WTC11 (cell line): ENCODE measurements around the gene TCHP. TPM values are rescaled to one million over a fixed set of nuclear protein-coding genes. Genes with fewer than 3 reads are reported as not detected.

Source experiments
- ATAC-seq: fragments of 200-7000 bp; cut with Tn5 transposase; 2 replicates; pipeline ENCODE4 v1.10.0; 2021; ENCODE audit warnings: mild to moderate bottlenecking, moderate library complexity
- CTCF ChIA-PET: fragments of 300-600 bp; sonication (Branson Sonifier 250); formaldehyde crosslinking; loops from one replicate; lab custom pipeline; 2021; ENCODE audit warnings: antibody characterized with exemption; lab: Charles Lee
- POLR2A ChIA-PET: fragments of 350-600 bp; sonication (Branson Sonifier 250); formaldehyde crosslinking; loops from one replicate; lab custom pipeline; 2021; ENCODE audit warnings: antibody characterized with exemption; lab: Charles Lee
- DNase-seq: peaks from one replicate; pipeline ENCODE4 v3.0.0; 2021; ENCODE audit warnings: low spot score
- H3K27ac Mint-ChIP-seq: 2 replicates; pipeline ENCODE4 v1.8.0; 2021; ENCODE audit warnings: mixed read lengths
- H3K27me3 Mint-ChIP-seq: 2 replicates; pipeline ENCODE4 v1.8.0; 2021; ENCODE audit warnings: low read depth, mild to moderate bottlenecking, moderate library complexity, mixed read lengths
- H3K36me3 Mint-ChIP-seq: 2 replicates; pipeline ENCODE4 v1.8.0; 2021; ENCODE audit warnings: mixed read lengths
- H3K4me1 Mint-ChIP-seq: 2 replicates; pipeline ENCODE4 v1.8.0; 2022; ENCODE audit warnings: mixed read lengths
- H3K4me3 Mint-ChIP-seq: 2 replicates; pipeline ENCODE4 v1.8.0; 2021; ENCODE audit warnings: mild to moderate bottlenecking, moderate library complexity, mixed read lengths
- H3K9me3 Mint-ChIP-seq: 2 replicates; pipeline ENCODE4 v1.8.0; 2021; ENCODE audit warnings: mixed read lengths
- AR ChIP-seq: fragments of 250-450 bp; sonication (Bioruptor Pico); IDR thresholded peaks from 2 replicates; pipeline ENCODE4 v1.9.0; 2021; ENCODE audit warnings: mild to moderate bottlenecking
- ARID4B ChIP-seq: sonication (generic); formaldehyde crosslinking; IDR thresholded peaks from 2 replicates; pipeline ENCODE4 v1.8.0; 2023; ENCODE audit warnings: missing genetic modification reagents, mild to moderate bottlenecking, borderline replicate concordance
- ATF6 ChIP-seq: sonication (generic); formaldehyde crosslinking; IDR thresholded peaks from 2 replicates; pipeline ENCODE4 v1.8.1; 2023; ENCODE audit warnings: mild to moderate bottlenecking, missing genetic modification reagents
- CDX4 ChIP-seq: fragments of 250-450 bp; sonication (Bioruptor Pico); IDR thresholded peaks from 2 replicates; pipeline ENCODE4 v1.9.0; 2021; ENCODE audit warnings: moderate library complexity, mild to moderate bottlenecking, inconsistent platforms, borderline replicate concordance
- E2F1 ChIP-seq: sonication (generic); formaldehyde crosslinking; IDR thresholded peaks from 2 replicates; pipeline ENCODE4 v1.8.0; 2022; ENCODE audit warnings: mild to moderate bottlenecking, missing genetic modification reagents
- ERG ChIP-seq: fragments of 250-450 bp; sonication (Bioruptor Pico); IDR thresholded peaks from 2 replicates; pipeline ENCODE4 v1.8.0; 2021; ENCODE audit warnings: mild to moderate bottlenecking
- ESRRA ChIP-seq: sonication (generic); formaldehyde crosslinking; IDR thresholded peaks from 2 replicates; pipeline ENCODE4 v1.8.1; 2022; ENCODE audit warnings: mild to moderate bottlenecking, missing genetic modification reagents, borderline replicate concordance
- ETV6 ChIP-seq: sonication (generic); formaldehyde crosslinking; IDR thresholded peaks from 2 replicates; pipeline ENCODE4 v1.8.1; 2022; ENCODE audit warnings: mild to moderate bottlenecking, missing genetic modification reagents
- MAX ChIP-seq: sonication (generic); formaldehyde crosslinking; IDR thresholded peaks from 2 replicates; pipeline ENCODE4 v1.8.0; 2022; ENCODE audit warnings: mild to moderate bottlenecking, missing genetic modification reagents
- MXD4 ChIP-seq: fragments of 250-450 bp; sonication (Bioruptor Pico); IDR thresholded peaks from 2 replicates; pipeline ENCODE4 v1.8.0; 2021; ENCODE audit warnings: mild to moderate bottlenecking, moderate library complexity, borderline replicate concordance
- NFATC4 ChIP-seq: fragments of 250-450 bp; sonication (Bioruptor Pico); IDR thresholded peaks from 2 replicates; pipeline ENCODE4 v1.9.0; 2021; ENCODE audit warnings: mild to moderate bottlenecking
- NFYB ChIP-seq: sonication (generic); formaldehyde crosslinking; conservative IDR thresholded peaks from 2 replicates; pipeline ENCODE4 v1.8.0; 2022; ENCODE audit warnings: low read depth, missing genetic modification reagents
- NR2C2 ChIP-seq: sonication (generic); formaldehyde crosslinking; IDR thresholded peaks from 2 replicates; pipeline ENCODE4 v1.8.0; 2022; ENCODE audit warnings: mild to moderate bottlenecking, missing genetic modification reagents
- SOX15 ChIP-seq: fragments of 250-450 bp; sonication (Bioruptor Pico); IDR thresholded peaks from 2 replicates; pipeline ENCODE4 v1.9.0; 2021; ENCODE audit warnings: mild to moderate bottlenecking
- TCF7 ChIP-seq: sonication (generic); formaldehyde crosslinking; IDR thresholded peaks from 2 replicates; pipeline ENCODE4 v1.8.0; 2022; ENCODE audit warnings: mild to moderate bottlenecking, low read depth, missing genetic modification reagents, moderate library complexity
- ZMAT4 ChIP-seq: fragments of 250-450 bp; sonication (Bioruptor Pico); IDR thresholded peaks from 2 replicates; pipeline ENCODE4 v1.9.0; 2021; ENCODE audit warnings: mild to moderate bottlenecking
- ZNF121 ChIP-seq: sonication (generic); formaldehyde crosslinking; IDR thresholded peaks from 2 replicates; pipeline ENCODE4 v1.8.0; 2023; ENCODE audit warnings: missing genetic modification reagents
- ZNF219 ChIP-seq: sonication (generic); formaldehyde crosslinking; IDR thresholded peaks from 2 replicates; pipeline ENCODE4 v1.8.0; 2023; ENCODE audit warnings: missing genetic modification reagents, mild to moderate bottlenecking, borderline replicate concordance
- ZNF532 ChIP-seq: fragments of 250-450 bp; sonication (Bioruptor Pico); IDR thresholded peaks from 2 replicates; pipeline ENCODE4 v1.9.0; 2021; ENCODE audit warnings: mild to moderate bottlenecking, borderline replicate concordance
- total RNA-seq: library from RNA; stranded (reverse); gene quantifications from 3 replicates; pipeline ENCODE4 v1.2.3, GENCODE V29; 2021

Gene TCHP
- total RNA-seq, 1 experiment from 2014 or later: 7.9 TPM

- Mint-ChIP-seq H3K9me3 (no peaks in the 10 kb centered on the region), H3K27ac (no peak overlapping the region), H3K4me3 (no peak overlapping the region), H3K27me3 (no peaks in the 10 kb centered on the region), H3K4me1 (peaks cover 12% of the 10 kb centered on the region), H3K36me3 (peaks cover 14% of the 10 kb centered on the region; the same call in 1 of the 2 replicates)
- no peak for DNase-seq
- POLR2A ChIA-PET: no interaction called here
- ATAC-seq: no peak
- CTCF ChIA-PET: interaction anchor here (1.0 to 2.9 kb wide), 2 partner anchors 95 to 162 kb away, joined by 3 to 12 read pairs; no protein-coding TSS in a partner anchor
- no peak for TF ChIP-seq ESRRA (CRISPR knock-in tag)
- no peak for TF ChIP-seq ARID4B
- TF ChIP-seq NR2C2: no peak
- TF ChIP-seq MXD4: no peak
- no peak for TF ChIP-seq AR (CRISPR knock-in tag)
- TF ChIP-seq ZNF532 (CRISPR knock-in tag): no peak
- TF ChIP-seq SOX15 (CRISPR knock-in tag): no peak
- no peak for TF ChIP-seq MAX (CRISPR knock-in tag)
- TF ChIP-seq CDX4 (CRISPR knock-in tag): no peak
- no peak for TF ChIP-seq E2F1 (CRISPR knock-in tag)
- no peak for TF ChIP-seq ZMAT4 (CRISPR knock-in tag)
- no peak for TF ChIP-seq ZNF219 (CRISPR knock-in tag)
- TF ChIP-seq NFYB (CRISPR knock-in tag): no peak
- no peak for TF ChIP-seq NFATC4 (CRISPR knock-in tag)
- TF ChIP-seq ERG (CRISPR knock-in tag): no peak
- TF ChIP-seq ETV6 (CRISPR knock-in tag): no peak
- no peak for TF ChIP-seq TCF7 (CRISPR knock-in tag)
- no peak for TF ChIP-seq ZNF121 (CRISPR knock-in tag)
- TF ChIP-seq ATF6 (CRISPR knock-in tag): no peak
These were observed 40.4 kb downstream of the TCHP start for GRCh38 chr12:109940339-109940923.
